SK-N-MC (cell line): ENCODE measurements around the gene CXXC5.

Experiments used
- EZH2 ChIP-seq: fragments of 200-600 bp; sonication (generic); IDR thresholded peaks from one replicate; pipeline ENCODE4 v1.6.1; 2017; ENCODE audit warnings: antibody characterized with exemption
- FOXP2 ChIP-seq: optimal IDR thresholded peaks from 2 replicates; pipeline ENCODE3; 2011; ENCODE audit warnings: mild to moderate bottlenecking, moderate library complexity; ENCODE audit not compliant: insufficient read depth; ENCODE audit errors: extremely low read length, control extremely low read depth
- POLR2AphosphoS5 ChIP-seq: IDR thresholded peaks from 2 replicates; pipeline ENCODE4 v1.6.1; 2012; ENCODE audit warnings: mild to moderate bottlenecking, low read depth, low read length, borderline replicate concordance

- TF ChIP-seq POLR2AphosphoS5 (no peak), EZH2 (no peak), FOXP2 (no peak)
These were observed 7.6 kb upstream of the CXXC5 start for GRCh38 chr5:139640421-139641115.
